Esophagus muscularis mucosa (tissue), 4 donors: ENCODE measurements around the gene ERICH6.

ENCODE experiments used
- CTCF ChIP-seq, 3 experiments: fragments of 200-600 bp in 2 of 3; fragments of 450-650 bp in 1 of 3; sonication (generic) in 2 of 3; IDR thresholded peaks; one replicate each; pipeline ENCODE4 v1.5.1; 2017 to 2019; ENCODE audit warnings: antibody characterized with exemption in 3 of 3, mild to moderate bottlenecking in 2 of 3, moderate library complexity in 1 of 3
- EP300 ChIP-seq: sonication (generic); formaldehyde crosslinking; IDR thresholded peaks from one replicate; pipeline ENCODE4 v1.6.1; 2017; ENCODE audit warnings: antibody characterized with exemption
- POLR2A ChIP-seq: fragments of 450-650 bp; IDR thresholded peaks from one replicate; pipeline ENCODE4 v1.6.1; 2017; ENCODE audit warnings: antibody characterized with exemption, moderate library complexity, mild to moderate bottlenecking, low read depth
- POLR2AphosphoS5 ChIP-seq, 2 donors: sonication (generic); formaldehyde crosslinking; IDR thresholded peaks; one replicate each; pipeline ENCODE4 v1.6.1; 2017; ENCODE audit warnings: antibody characterized with exemption in 2 of 2

GRCh38 chr3:150740733-150741496, 37.2 kb upstream of the ERICH6 start:
- TF ChIP-seq POLR2A (no peak), CTCF (IDR thresholded peaks at IDR 0.05) (no peak), POLR2AphosphoS5 (IDR thresholded peaks at IDR 0.05) (no peak), EP300 (no peak)
